HG03457 (cell line): ENCODE data around the gene ROCK2.

Experiments used
- ATAC-seq: cut with Tn5 transposase; IDR thresholded peaks from one replicate; pipeline ENCODE4 v1.9.1; 2021; ENCODE audit warnings: moderate number of reproducible peaks; ENCODE audit not compliant: unreplicated experiment

Gene ROCK2

DNA sequence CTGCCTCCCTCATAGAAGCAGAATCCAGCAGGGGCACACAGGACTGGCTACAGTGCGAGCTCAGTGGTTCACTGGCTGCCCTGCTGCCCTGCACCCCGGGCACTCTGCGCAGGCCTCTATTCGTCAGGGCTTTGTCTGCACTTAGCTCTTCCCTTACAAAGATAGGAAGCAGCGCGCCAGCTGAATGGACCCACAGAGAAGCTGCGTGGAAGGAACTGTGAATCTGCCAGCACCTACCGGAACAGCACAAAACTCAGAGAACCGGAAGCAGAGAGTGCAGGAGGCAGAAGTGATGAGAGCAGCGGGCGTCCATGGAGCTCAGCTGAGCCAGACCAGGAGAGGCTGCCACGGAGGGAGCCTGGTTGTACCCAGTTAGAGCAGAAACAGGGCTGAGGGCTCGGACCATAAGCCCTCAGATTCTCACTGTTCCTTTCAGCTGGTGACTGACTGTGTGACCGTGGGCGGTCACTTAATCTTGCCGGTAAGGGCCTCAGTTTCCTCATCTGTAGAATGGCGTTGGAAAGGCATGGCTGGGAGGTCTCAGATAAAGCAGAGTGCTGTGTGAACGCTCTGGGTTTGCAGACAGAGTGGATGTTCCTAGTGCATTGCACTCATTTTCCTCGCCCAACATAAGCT, 212.3 kb downstream of the ROCK2 start:
- ATAC-seq = no peak

GRCh38 chr2:11131166-11131920, 213.1 kb downstream of the ROCK2 start:
- no peak for ATAC-seq
